Fibroblast of peridontal ligament (primary cell): Measurements from ENCODE around the gene PLEKHN1.
A peak's percentile ranks its signal among the peaks of the same experiment; 100 is the strongest.

ENCODE experiments used
- DNase-seq: peaks from one replicate; pipeline ENCODE4 v3.0.0-alpha.2; 2010; ENCODE audit errors: extremely low read depth

PLEKHN1 gene

DNA sequence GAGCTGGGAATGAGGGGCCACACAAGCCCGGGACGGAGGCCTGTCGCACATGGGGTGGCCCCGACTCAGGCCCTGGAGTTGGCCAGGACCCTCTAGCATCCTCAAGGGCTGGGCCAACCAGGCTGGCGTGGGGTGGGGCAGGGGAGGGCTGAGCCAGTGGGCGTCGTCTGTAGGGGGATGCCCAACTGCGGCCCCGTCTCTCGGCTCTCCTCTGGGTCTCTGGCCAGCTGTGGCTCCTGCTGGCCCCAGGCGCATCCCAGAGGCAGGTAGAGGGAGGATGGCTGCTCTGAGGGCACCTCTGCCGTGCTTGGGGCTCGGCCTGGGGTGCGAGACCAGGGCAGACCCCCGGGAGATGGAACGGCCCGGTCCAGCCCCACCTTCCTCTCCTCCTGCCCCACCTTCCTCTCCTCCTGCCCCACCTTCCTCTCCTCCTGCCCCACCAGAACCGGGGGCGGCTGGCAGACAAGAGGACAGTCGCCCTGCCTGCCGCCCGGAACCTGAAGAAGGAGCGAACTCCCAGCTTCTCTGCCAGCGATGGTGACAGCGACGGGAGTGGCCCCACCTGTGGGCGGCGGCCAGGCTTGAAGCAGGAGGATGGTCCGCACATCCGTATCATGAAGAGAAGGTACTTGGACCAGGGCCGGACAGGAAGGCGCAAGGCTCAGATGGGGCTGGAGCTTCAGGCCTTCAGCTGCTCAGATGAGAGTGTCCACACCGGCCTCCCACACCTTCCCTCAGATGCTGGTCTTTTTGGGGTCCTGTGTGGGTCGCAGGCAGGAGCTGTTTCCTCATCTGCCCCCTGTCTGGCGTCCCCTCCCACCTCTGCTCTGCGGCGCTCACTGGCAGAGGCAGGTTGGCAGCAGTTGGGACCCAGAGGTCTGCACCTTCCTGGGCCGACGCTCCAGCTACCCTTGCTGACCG is 36.3 kb upstream of the PLEKHN1 start:
- DNase-seq = no peak

DNA sequence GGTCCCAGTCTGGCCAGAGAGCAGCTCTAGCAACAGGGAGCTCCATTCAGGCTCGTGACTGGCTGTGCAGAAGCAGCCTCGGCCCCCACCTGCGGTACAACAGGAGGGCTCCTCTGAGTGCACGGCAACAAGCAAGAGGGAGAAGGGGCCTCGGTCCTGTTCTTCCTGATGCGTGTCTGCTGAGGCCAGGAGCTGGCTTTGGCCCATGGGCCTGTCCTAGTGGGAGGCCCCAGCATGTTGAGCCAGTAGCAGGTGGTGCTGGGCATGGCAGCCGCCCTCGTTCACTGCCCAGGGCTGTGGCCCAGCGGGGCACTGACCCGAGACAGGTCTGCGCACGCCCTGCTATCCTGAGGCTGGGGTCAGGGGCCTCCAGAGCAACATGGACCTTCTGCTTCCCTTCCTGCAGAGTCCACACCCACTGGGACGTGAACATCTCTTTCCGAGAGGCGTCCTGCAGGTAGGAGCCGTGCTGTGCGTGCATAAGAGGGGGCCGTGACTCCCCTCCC is 35.6 kb upstream of the PLEKHN1 start:
- DNase-seq = no peak

DNA sequence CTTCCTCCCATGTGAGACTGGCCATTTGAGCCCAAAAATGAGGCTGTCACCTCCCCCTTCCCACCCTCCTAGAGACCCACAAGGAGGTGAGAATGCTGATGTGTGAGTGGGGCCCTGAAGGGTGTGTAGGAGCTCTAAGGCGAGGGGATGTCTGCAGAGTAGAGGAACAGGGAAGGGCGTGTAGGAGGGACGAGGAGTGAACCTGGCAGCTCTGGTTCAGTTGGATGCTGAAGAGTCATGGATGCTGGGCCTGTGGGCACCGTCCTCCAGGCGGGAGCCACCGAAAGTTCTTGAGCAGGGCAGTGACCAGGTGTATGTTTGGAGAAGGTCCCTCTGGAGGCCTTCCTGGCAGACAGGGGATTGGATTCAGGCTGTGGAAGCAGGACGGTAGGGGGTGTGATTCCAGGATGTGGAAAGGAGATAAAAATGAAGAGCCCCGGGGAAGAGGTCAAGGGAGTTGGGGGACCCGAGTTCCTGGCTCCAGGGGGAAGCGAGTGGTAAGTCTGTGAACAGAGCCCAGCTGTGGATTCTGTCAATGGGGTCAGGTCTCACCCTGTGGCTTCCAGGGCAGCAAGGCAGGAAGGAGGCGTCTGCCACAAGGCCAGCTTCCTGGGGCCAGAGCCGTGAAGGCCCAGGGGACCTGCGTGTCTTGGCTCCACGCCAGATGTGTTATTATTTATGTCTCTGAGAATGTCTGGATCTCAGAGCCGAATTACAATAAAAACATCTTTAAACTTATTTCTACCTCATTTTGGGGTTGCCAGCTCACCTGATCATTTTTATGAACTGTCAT is 34.7 kb upstream of the PLEKHN1 start:
- DNase-seq = no peak

DNA sequence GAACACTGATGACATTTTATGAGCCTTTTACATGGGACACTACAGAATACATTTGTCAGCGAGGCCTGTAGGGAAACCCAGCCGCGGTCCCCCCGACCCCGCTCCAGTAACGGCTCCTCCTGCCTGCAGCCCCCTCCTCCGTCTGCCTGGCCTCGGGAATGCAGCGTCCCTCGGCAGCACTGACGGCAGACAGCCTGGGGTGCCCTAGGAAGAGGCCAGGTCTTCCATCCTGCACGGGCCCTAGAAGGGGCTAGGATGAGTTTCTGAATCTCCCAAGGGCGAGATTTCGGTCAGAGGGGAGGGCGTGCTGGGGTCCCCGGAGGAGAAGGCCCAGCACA is 34.1 kb upstream of the PLEKHN1 start:
- DNase-seq = no peak

DNA sequence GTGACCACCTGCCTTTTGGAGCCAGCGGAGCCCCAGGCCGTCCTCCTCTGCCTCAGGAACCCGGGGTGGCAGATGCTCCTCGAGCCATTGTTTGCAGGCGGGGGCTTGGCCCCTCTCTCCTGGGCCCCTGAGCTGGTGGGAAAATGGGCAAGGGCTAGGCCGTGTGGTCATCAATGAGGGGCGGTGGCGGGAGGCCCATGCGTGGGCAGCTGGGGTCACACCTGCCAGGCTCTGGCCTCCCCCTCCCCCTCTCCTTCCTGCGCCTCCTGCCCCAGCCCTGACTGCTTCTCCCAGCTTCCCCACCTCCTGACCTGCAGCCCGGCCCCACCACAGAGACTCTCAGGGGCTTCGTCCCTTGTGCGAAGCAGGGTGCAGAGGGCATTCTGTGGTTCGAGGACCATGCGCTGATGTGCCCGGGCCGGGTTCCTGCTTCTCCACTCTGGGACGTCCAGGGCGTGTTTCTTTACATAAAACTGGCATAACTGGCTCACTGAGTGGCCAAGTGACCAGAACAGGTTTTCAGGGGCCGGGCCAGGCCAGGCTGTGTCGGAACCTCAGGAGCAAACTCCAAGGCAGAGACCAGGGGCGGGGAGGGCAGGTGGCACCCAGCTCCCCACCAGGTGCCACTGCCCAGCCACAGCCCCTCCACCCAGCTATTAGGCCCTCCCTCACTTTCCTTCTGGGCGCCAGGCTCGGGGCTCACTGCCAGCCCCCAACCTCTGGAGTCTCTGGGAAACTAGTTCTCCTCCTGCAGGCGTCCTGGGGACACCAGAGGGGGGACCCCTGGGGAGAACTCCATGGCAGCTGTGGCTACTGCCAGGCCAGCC is 33.3 kb upstream of the PLEKHN1 start:
- DNase-seq = no peak

DNA sequence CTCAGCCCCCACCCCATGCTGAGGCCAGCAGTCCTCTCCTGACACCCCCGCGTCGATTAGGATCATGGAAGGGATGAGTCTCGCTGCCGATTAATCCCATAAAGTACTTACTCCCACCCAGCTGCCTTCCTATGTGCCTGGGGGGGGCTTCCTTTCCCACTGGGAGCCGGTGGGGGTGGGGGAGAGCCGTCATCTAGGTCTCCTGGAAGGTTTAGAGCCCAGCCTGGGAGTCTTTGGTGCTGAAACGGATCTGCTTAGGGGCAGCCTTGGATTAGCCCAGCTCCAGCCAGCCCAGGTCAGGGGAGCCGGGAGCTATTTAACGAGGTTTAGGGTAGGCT is 32.7 kb upstream of the PLEKHN1 start:
- no peak for DNase-seq

- DNase-seq = no peak
These were observed 31.1 kb upstream of the PLEKHN1 start for GRCh38 chr1:934991-935750.

DNA sequence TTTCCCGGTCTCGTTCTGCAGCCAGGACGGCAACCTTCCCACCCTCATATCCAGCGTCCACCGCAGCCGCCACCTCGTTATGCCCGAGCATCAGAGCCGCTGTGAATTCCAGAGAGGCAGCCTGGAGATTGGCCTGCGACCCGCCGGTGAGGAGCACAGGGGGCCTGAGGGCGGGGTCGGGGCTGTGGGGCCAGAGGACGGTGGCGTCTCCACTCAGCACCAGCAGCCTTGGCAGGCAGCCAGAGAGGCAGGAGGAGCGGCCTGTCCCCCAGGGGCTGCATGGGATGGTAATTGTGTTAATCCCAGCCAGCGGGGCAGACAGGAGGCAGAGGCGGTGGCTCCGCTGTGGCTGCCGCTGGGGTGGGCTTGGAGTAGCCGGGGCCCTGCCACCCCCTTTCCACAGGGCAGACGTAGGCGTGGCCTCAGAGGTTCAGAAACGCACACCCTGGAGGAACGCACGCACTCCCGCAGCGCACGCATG is 30.5 kb upstream of the PLEKHN1 start:
- DNase-seq = no peak

GRCh38 chr1:936348-937264 is 29.7 kb upstream of the PLEKHN1 start:
- no peak for DNase-seq

GRCh38 chr1:937521-937920 is 28.8 kb upstream of the PLEKHN1 start:
- DNase-seq = no peak

- DNase-seq = no peak
These were observed 28.1 kb upstream of the PLEKHN1 start for GRCh38 chr1:938088-938683.

GRCh38 chr1:938711-939489 is 27.4 kb upstream of the PLEKHN1 start:
- no peak for DNase-seq

GRCh38 chr1:939511-940106 is 26.7 kb upstream of the PLEKHN1 start:
- no peak for DNase-seq

DNA sequence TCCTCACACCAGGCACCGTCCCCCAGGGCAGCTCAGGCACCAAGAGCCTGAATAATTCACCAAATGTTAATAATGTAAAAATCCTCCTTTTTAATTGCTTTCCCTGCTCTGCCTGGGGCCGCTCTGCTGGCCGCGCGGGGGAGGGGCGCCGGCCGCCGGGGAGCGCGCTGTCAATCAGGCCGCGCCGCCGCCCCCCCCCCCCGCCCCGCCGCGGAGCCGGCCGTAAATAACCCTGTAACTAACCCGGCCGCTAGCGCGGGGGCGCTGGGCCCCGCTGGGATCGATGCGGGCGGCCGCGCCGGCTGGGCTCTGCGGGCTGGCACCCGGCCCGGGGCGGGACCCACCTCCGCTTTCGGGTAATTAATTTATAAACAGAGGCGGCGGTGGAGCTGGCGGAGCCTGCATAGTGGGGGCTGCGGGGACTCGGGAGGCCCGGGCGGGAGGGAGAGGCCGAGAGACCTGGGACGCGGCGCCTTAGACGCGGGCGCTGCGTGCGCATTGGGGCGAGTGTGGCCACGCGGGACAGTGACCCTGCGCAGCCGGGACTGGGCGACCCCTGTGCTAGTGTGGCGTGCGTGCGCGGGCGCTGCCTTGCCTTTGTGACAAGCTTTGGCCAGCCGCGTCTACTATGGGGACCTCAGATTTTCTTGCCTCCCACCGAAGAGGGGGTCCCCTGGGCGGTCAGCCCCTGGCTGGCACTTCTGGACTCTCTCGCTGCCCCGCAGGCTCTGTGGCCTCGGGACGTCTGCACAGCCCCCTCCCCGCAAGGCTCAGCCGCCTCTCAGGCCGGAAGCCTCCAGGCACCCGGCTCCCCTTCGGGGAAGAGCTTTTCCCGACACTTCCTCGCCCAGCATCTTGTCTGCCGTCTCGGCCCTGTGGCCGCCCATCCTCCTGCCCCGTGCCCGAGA is 25.9 kb upstream of the PLEKHN1 start:
- DNase-seq = peak; percentile 40

DNA sequence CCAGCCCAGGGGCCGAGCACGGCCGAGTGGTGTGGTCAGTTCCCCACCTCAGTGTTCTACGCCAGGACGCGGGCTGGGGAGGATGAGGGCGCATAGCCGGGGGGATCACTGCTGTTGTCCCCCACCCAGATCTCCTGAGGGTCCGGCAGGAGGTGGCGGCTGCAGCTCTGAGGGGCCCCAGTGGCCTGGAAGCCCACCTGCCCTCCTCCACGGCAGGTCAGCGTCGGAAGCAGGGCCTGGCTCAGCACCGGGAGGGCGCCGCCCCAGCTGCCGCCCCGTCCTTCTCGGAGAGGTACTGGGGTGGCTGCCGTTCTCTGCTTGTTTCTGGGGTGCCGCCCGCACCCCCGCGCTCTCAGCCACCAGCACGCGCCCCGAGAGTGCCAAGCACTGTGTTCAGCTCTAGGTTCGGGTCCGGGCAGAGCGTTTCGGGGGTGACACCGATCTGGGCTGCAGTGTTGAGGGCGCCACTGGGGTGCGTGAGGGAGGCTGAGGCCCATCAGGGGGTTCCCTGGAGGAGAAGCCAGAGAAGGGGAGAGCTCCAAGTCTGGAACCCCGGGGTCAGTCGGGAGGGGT is 25.2 kb upstream of the PLEKHN1 start:
- DNase-seq = no peak

- no peak for DNase-seq
These were observed 24.5 kb upstream of the PLEKHN1 start for GRCh38 chr1:941588-942383.
